Measurements from ENCODE around the gene PSEN1.
"Not testable (repeated sequence)": the region's sequence is repeated elsewhere in the genome, so short reads cannot be mapped to it uniquely, and the experiment has no call there.

The PSEN1 gene

DNA sequence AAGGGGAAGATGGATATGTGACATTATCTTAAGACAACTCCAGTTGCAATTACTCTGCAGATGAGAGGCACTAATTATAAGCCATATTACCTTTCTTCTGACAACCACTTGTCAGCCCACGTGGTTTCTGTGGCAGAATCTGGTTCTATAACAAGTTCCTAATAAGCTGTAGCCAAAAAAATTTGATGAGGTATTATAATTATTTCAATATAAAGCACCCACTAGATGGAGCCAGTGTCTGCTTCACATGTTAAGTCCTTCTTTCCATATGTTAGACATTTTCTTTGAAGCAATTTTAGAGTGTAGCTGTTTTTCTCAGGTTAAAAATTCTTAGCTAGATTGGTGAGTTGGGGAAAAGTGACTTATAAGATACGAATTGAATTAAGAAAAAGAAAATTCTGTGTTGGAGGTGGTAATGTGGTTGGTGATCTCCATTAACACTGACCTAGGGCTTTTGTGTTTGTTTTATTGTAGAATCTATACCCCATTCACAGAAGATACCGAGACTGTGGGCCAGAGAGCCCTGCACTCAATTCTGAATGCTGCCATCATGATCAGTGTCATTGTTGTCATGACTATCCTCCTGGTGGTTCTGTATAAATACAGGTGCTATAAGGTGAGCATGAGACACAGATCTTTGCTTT lies 36.9 kb downstream of the PSEN1 start:
- TF ChIP-seq, protein P1, sequence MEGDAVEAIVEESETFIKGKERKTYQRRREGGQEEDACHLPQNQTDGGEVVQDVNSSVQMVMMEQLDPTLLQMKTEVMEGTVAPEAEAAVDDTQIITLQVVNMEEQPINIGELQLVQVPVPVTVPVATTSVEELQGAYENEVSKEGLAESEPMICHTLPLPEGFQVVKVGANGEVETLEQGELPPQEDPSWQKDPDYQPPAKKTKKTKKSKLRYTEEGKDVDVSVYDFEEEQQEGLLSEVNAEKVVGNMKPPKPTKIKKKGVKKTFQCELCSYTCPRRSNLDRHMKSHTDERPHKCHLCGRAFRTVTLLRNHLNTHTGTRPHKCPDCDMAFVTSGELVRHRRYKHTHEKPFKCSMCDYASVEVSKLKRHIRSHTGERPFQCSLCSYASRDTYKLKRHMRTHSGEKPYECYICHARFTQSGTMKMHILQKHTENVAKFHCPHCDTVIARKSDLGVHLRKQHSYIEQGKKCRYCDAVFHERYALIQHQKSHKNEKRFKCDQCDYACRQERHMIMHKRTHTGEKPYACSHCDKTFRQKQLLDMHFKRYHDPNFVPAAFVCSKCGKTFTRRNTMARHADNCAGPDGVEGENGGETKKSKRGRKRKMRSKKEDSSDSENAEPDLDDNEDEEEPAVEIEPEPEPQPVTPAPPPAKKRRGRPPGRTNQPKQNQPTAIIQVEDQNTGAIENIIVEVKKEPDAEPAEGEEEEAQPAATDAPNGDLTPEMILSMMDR (IDR thresholded peaks at IDR 0.05; ENCODE audit: low read depth, low read length) = peak; percentile 6
- no peak for TF ChIP-seq MYC (IDR thresholded peaks at IDR 0.05; ENCODE audit: low read depth, low read length)
- peak; percentile 59 for DNase-seq (ENCODE audit: low read depth)

GRCh38 chr14:73176685-73177084 lies 40.4 kb downstream of the PSEN1 start:
- TF ChIP-seq, protein P1 (IDR thresholded peaks at IDR 0.05; ENCODE audit: low read depth, low read length) = no peak
- TF ChIP-seq MYC (IDR thresholded peaks at IDR 0.05; ENCODE audit: low read depth, low read length) = no peak
- TF ChIP-seq POLR2A (IDR thresholded peaks at IDR 0.05; ENCODE audit: extremely low read depth, insufficient read length) = no peak
- DNase-seq (ENCODE audit: low read depth) = peak; percentile 44
- no peak overlapping the region for H3K4me3 ChIP-seq (ENCODE audit: low read depth, low read length)

More for the DNA sequence above, 36.9 kb downstream of the PSEN1 start:
- no peak overlapping the region for H3K4me3 ChIP-seq (ENCODE audit: low read depth, low read length)

DNA sequence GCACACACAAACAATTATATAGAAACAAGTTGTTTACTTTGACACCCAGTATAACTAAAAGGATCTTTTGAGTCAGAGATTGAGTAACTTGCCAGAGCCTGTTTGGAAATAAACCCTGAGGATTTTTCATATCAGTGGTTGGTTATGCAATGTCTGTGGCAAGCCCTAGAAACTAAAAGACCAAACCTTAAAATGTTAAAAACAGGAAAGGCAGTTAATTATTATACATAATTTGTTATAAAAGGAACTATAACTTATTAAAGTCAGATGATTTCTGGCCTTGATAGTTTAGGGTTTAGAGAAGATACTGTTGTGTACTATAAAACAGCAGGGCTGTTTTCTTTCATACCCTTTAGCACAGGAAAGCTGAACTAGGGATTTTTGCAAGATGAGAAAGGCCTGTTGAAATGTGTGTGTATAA lies 44.1 kb downstream of the PSEN1 start:
- peak; percentile 89 for DNase-seq (ENCODE audit: low read depth)
- TF ChIP-seq MAX (IDR thresholded peaks at IDR 0.05; ENCODE audit: low read depth, low read length) (no peak), MYC (IDR thresholded peaks at IDR 0.05; ENCODE audit: low read depth, low read length) (peak; percentile 21; the same call in 1 of the 2 replicates)
- no peak overlapping the region for H3K4me3 ChIP-seq (ENCODE audit: low read depth, low read length)

- not testable (repeated sequence) for H3K4me3 ChIP-seq (ENCODE audit: low read depth, low read length); DNase-seq (ENCODE audit: low read depth)
These were observed 44.7 kb downstream of the PSEN1 start for GRCh38 chr14:73180969-73181368.

DNA sequence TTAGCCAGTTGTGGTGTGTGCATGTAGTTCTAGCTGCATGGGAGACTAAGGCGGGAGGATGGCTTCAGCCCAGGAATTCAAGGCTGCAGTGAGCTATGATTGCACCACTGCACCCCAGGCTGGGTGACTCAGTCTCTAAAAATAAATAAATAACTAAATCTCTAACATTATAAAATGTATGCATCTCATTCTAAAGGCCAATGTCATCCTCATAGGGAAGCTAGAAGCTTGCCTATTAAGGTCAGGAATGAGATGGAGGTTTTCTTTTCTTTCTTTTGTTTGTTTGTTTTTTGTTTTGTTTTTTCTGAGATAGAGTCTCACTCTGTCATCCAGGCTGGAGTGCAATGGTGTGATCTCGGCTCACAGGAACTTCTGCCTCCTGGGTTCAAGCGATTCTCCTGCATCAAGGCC lies 52.2 kb downstream of the PSEN1 start:
- TF ChIP-seq, protein P1 (IDR thresholded peaks at IDR 0.05; ENCODE audit: low read depth, low read length) = no peak
- no peak for TF ChIP-seq MYC (IDR thresholded peaks at IDR 0.05; ENCODE audit: low read depth, low read length)
- peak; percentile 18 for DNase-seq (ENCODE audit: low read depth)

DNA sequence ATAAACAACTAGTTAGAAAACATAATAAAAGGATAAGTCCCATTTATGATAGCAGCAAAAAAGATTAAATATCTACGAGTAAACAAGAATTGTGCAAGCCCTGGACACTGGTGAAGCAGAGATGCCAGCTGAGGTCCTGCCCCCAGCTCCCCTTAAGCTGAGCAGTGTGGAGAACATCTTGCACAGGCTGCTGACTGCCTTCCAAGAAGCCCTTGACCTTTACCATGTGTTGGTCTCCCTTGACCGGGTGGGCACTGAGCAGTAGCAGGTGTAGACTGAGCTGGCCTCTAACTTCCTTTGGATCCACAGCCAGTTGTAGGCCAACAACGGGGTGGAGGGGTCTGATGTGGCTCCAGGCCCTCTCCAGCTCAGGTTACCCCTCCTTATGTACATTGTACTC lies 53.3 kb downstream of the PSEN1 start:
- no peak for DNase-seq (ENCODE audit: low read depth)
- TF ChIP-seq MAX (IDR thresholded peaks at IDR 0.05; ENCODE audit: low read depth, low read length) (no peak), MYC (IDR thresholded peaks at IDR 0.05; ENCODE audit: low read depth, low read length) (no peak), POLR2A (IDR thresholded peaks at IDR 0.05; ENCODE audit: extremely low read depth, insufficient read length) (no peak)
- TF ChIP-seq, protein P1 (IDR thresholded peaks at IDR 0.05; ENCODE audit: low read depth, low read length) = no peak
- no peak overlapping the region for H3K4me3 ChIP-seq (ENCODE audit: low read depth, low read length)

More for the DNA sequence above, 52.2 kb downstream of the PSEN1 start:
- no peak overlapping the region for H3K4me3 ChIP-seq (ENCODE audit: low read depth, low read length)

- H3K4me3 ChIP-seq (ENCODE audit: low read depth, low read length) = no peak overlapping the region
- no peak for DNase-seq (ENCODE audit: low read depth)
- TF ChIP-seq POLR2A (IDR thresholded peaks at IDR 0.05; ENCODE audit: extremely low read depth, insufficient read length) (no peak), MAX (IDR thresholded peaks at IDR 0.05; ENCODE audit: low read depth, low read length) (no peak), MYC (IDR thresholded peaks at IDR 0.05; ENCODE audit: low read depth, low read length) (no peak)
- TF ChIP-seq, protein P1 (IDR thresholded peaks at IDR 0.05; ENCODE audit: low read depth, low read length) = no peak
These were observed 55.1 kb downstream of the PSEN1 start for GRCh38 chr14:73191441-73191840.

DNA sequence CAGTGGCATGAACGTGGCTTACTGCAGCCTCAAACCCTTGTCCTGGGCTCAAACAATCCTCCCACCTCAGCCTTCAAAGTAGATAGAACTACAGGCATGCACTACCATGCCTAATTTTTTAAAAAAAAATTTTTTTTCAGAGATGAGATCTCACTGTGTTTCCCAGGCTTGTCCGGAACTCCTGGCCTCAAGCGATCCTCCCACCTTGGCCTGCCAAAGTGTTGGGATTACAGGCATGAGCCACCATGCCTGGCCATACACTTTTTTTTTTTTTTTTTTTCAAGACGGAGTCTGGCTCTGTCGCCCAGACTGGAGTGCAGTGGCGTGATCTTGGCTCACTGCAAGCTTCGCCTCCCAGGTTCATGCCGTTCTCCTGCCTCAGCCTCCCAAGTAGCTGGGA lies 58.0 kb downstream of the PSEN1 start:
- not testable (repeated sequence) for DNase-seq (ENCODE audit: low read depth); H3K4me3 ChIP-seq (ENCODE audit: low read depth, low read length)
